ENCODE data around the gene UMAD1.

Gene UMAD1

GRCh38 chr7:7857143-7857583 is 216.6 kb downstream of the UMAD1 start:
- no peak for TF ChIP-seq EP300 (IDR thresholded peaks at IDR 0.05; ENCODE audit: borderline replicate concordance)

- TF ChIP-seq TCF12 (IDR thresholded peaks at IDR 0.05; ENCODE audit: low read depth) (no peak), ZBTB7A (IDR thresholded peaks at IDR 0.05; ENCODE audit: low read depth) (no peak), TEAD4 (IDR thresholded peaks at IDR 0.05) (no peak), NFIC (IDR thresholded peaks at IDR 0.05) (no peak), FOXM1 (IDR thresholded peaks at IDR 0.05; ENCODE audit: borderline replicate concordance, low read depth) (no peak), RAD21 (IDR thresholded peaks at IDR 0.05; ENCODE audit: low read depth) (no peak)
- TF ChIP-seq, protein P1, sequence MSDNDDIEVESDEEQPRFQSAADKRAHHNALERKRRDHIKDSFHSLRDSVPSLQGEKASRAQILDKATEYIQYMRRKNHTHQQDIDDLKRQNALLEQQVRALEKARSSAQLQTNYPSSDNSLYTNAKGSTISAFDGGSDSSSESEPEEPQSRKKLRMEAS (IDR thresholded peaks at IDR 0.05), result no peak
Measured at GRCh38 chr7:7858559-7858958, 218.0 kb downstream of the UMAD1 start.

DNA sequence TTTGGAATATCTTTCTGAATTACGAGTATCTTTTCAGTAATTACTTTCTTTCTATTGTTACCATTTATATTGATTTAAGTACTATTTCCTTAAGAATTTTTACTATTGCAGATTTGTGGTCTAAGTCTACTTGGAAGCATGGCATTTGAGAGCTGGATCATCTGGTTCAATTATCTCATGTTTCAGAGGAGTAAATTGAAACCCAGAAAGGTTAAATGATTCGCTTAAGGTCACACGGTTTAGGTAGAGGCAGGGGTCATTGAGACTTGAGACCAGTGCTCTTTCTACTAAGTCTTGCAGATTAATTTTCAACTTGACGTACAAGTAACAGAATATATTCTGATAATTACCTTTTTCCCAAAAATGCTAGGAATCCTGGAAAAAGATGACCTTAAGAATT is 218.9 kb downstream of the UMAD1 start:
- TF ChIP-seq NFIC (IDR thresholded peaks at IDR 0.05) (no peak), FOXM1 (IDR thresholded peaks at IDR 0.05; ENCODE audit: borderline replicate concordance, low read depth) (no peak), TCF12 (IDR thresholded peaks at IDR 0.05; ENCODE audit: low read depth) (no peak), CEBPB (IDR thresholded peaks at IDR 0.05) (no peak), YY1 (IDR thresholded peaks at IDR 0.05; ENCODE audit: low read depth) (no peak), ZBTB7A (IDR thresholded peaks at IDR 0.05; ENCODE audit: low read depth) (no peak), TAF1 (IDR thresholded peaks at IDR 0.05; ENCODE audit: low read depth) (no peak), RAD21 (IDR thresholded peaks at IDR 0.05; ENCODE audit: low read depth) (no peak), EGR1 (IDR thresholded peaks at IDR 0.05) (no peak), CREB1 (IDR thresholded peaks at IDR 0.05; ENCODE audit: low read depth) (no peak), TEAD4 (IDR thresholded peaks at IDR 0.05) (no peak), EP300 (IDR thresholded peaks at IDR 0.05; ENCODE audit: borderline replicate concordance) (no peak)
- TF ChIP-seq, protein P2, sequence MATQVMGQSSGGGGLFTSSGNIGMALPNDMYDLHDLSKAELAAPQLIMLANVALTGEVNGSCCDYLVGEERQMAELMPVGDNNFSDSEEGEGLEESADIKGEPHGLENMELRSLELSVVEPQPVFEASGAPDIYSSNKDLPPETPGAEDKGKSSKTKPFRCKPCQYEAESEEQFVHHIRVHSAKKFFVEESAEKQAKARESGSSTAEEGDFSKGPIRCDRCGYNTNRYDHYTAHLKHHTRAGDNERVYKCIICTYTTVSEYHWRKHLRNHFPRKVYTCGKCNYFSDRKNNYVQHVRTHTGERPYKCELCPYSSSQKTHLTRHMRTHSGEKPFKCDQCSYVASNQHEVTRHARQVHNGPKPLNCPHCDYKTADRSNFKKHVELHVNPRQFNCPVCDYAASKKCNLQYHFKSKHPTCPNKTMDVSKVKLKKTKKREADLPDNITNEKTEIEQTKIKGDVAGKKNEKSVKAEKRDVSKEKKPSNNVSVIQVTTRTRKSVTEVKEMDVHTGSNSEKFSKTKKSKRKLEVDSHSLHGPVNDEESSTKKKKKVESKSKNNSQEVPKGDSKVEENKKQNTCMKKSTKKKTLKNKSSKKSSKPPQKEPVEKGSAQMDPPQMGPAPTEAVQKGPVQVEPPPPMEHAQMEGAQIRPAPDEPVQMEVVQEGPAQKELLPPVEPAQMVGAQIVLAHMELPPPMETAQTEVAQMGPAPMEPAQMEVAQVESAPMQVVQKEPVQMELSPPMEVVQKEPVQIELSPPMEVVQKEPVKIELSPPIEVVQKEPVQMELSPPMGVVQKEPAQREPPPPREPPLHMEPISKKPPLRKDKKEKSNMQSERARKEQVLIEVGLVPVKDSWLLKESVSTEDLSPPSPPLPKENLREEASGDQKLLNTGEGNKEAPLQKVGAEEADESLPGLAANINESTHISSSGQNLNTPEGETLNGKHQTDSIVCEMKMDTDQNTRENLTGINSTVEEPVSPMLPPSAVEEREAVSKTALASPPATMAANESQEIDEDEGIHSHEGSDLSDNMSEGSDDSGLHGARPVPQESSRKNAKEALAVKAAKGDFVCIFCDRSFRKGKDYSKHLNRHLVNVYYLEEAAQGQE (IDR thresholded peaks at IDR 0.05; ENCODE audit: low read depth), result no peak
- TF ChIP-seq, protein P1 (IDR thresholded peaks at IDR 0.05), result no peak
- TF ChIP-seq, protein P3, sequence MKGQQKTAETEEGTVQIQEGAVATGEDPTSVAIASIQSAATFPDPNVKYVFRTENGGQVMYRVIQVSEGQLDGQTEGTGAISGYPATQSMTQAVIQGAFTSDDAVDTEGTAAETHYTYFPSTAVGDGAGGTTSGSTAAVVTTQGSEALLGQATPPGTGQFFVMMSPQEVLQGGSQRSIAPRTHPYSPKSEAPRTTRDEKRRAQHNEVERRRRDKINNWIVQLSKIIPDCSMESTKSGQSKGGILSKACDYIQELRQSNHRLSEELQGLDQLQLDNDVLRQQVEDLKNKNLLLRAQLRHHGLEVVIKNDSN (IDR thresholded peaks at IDR 0.05), result no peak

DNA sequence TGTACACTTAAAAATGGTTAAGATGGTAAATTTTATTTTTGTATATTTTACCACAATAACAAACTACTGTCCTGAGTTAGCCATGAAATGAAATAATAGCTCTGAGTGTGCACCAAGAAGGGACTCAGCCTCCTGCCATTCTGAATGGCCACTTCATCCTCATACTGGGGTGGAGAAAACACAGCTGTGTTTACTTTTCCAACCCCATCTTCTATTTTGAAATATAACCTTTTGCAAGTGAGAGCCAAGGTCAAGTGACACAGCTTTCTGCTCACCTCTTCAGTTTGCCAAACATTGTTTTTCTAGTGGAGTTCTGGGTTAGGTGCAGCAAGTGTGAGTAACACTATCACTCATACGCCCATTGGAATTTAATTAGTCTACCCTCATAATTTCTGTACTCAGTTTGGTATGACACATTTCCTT is 220.7 kb downstream of the UMAD1 start:
- TF ChIP-seq ZBTB7A (IDR thresholded peaks at IDR 0.05; ENCODE audit: low read depth) (no peak), YY1 (IDR thresholded peaks at IDR 0.05; ENCODE audit: low read depth) (no peak), EGR1 (IDR thresholded peaks at IDR 0.05) (no peak), CEBPB (IDR thresholded peaks at IDR 0.05) (no peak), EP300 (IDR thresholded peaks at IDR 0.05; ENCODE audit: borderline replicate concordance) (no peak), TCF12 (IDR thresholded peaks at IDR 0.05; ENCODE audit: low read depth) (no peak), TAF1 (IDR thresholded peaks at IDR 0.05; ENCODE audit: low read depth) (no peak), RAD21 (IDR thresholded peaks at IDR 0.05; ENCODE audit: low read depth) (no peak), CREB1 (IDR thresholded peaks at IDR 0.05; ENCODE audit: low read depth) (no peak), NFIC (IDR thresholded peaks at IDR 0.05) (no peak), TEAD4 (IDR thresholded peaks at IDR 0.05) (no peak), FOXM1 (IDR thresholded peaks at IDR 0.05; ENCODE audit: borderline replicate concordance, low read depth) (no peak)
- TF ChIP-seq, protein P3 (IDR thresholded peaks at IDR 0.05), result no peak
- TF ChIP-seq, protein P1 (IDR thresholded peaks at IDR 0.05), result no peak
- TF ChIP-seq, protein P2 (IDR thresholded peaks at IDR 0.05; ENCODE audit: low read depth), result no peak

- TF ChIP-seq FOXM1 (IDR thresholded peaks at IDR 0.05; ENCODE audit: borderline replicate concordance, low read depth) (no peak), ZBTB7A (IDR thresholded peaks at IDR 0.05; ENCODE audit: low read depth) (no peak), TCF12 (IDR thresholded peaks at IDR 0.05; ENCODE audit: low read depth) (no peak), CREB1 (IDR thresholded peaks at IDR 0.05; ENCODE audit: low read depth) (no peak), TAF1 (IDR thresholded peaks at IDR 0.05; ENCODE audit: low read depth) (no peak), RAD21 (IDR thresholded peaks at IDR 0.05; ENCODE audit: low read depth) (no peak), CEBPB (IDR thresholded peaks at IDR 0.05) (no peak), EGR1 (IDR thresholded peaks at IDR 0.05) (no peak)
- TF ChIP-seq, protein P1 (IDR thresholded peaks at IDR 0.05), result no peak
- TF ChIP-seq, protein P3 (IDR thresholded peaks at IDR 0.05), result no peak
Measured at GRCh38 chr7:7862393-7862792, 221.8 kb downstream of the UMAD1 start.

All from Ishikawa (cell line).